Astrocyte (in vitro differentiated cells and primary cell): Measurements from ENCODE around the gene TMEM176B. TPM values are rescaled to one million over a fixed set of nuclear protein-coding genes. Genes with fewer than 3 reads are reported as not detected.
A peak's percentile ranks its signal among the peaks of the same experiment; 100 is the strongest.

Experiments used
- DNase-seq: peaks from one replicate; pipeline ENCODE4 v3.0.0-alpha.2; 2010; ENCODE audit warnings: low read depth
- FAIRE-seq: peaks from 2 replicates; lab custom pipeline; 2011; peaks lifted over from hg19 to GRCh38; lab: Jason Lieb, UNC
- H2AFZ ChIP-seq: 2 replicates; pipeline ENCODE4 v1.6.0; 2012; ENCODE audit warnings: low read depth, low read length, inconsistent platforms
- H3K27ac ChIP-seq: 2 replicates; pipeline ENCODE4 v1.5.1; 2011; ENCODE audit warnings: low read depth, low read length, inconsistent platforms
- H3K27me3 ChIP-seq: 2 replicates; pipeline ENCODE4 v1.6.0; 2011; ENCODE audit warnings: low read length, inconsistent platforms; ENCODE audit not compliant: insufficient read depth
- H3K36me3 ChIP-seq: 2 replicates; pipeline ENCODE4 v1.5.1; 2011; ENCODE audit warnings: low read length, inconsistent platforms; ENCODE audit not compliant: insufficient read depth
- H3K4me1 ChIP-seq: 2 replicates; pipeline ENCODE4 v1.5.1; 2011; ENCODE audit warnings: low read length, inconsistent platforms; ENCODE audit not compliant: insufficient read depth
- H3K4me2 ChIP-seq: 2 replicates; pipeline ENCODE4 v1.6.0; 2012; ENCODE audit warnings: low read length, inconsistent platforms
- H3K4me3 ChIP-seq: 2 replicates; pipeline ENCODE4 v1.5.1; 2011; ENCODE audit warnings: low read depth, mild to moderate bottlenecking, low read length, inconsistent platforms; ENCODE audit not compliant: insufficient read depth
- H3K79me2 ChIP-seq: 2 replicates; pipeline ENCODE4 v1.6.0; 2012; ENCODE audit warnings: mild to moderate bottlenecking, low read length, inconsistent platforms; ENCODE audit not compliant: insufficient read depth
- H3K9ac ChIP-seq: 2 replicates; pipeline ENCODE4 v1.6.0; 2012; ENCODE audit warnings: mild to moderate bottlenecking, low read length, inconsistent platforms
- H3K9me3 ChIP-seq: 2 replicates; pipeline ENCODE4 v1.5.1; 2012; ENCODE audit warnings: low read depth, mild to moderate bottlenecking, low read length, inconsistent platforms; ENCODE audit not compliant: insufficient read depth
- H4K20me1 ChIP-seq: 2 replicates; pipeline ENCODE4 v1.6.0; 2012; ENCODE audit warnings: low read length, inconsistent platforms; ENCODE audit not compliant: insufficient read depth
- H3K27ac Mint-ChIP-seq: one replicate; pipeline ENCODE4 v1.8.0; 2021; ENCODE audit warnings: mild to moderate bottlenecking, mixed read lengths; ENCODE audit not compliant: unreplicated experiment
- H3K27me3 Mint-ChIP-seq: one replicate; pipeline ENCODE4 v1.8.0; 2021; ENCODE audit warnings: low read depth, mixed read lengths; ENCODE audit not compliant: unreplicated experiment
- H3K36me3 Mint-ChIP-seq: one replicate; pipeline ENCODE4 v1.8.0; 2021; ENCODE audit warnings: low read depth, mixed read lengths; ENCODE audit not compliant: unreplicated experiment
- H3K4me1 Mint-ChIP-seq: one replicate; pipeline ENCODE4 v1.8.0; 2021; ENCODE audit warnings: low read depth, mixed read lengths; ENCODE audit not compliant: unreplicated experiment
- H3K4me3 Mint-ChIP-seq: one replicate; pipeline ENCODE4 v1.8.0; 2021; ENCODE audit warnings: mild to moderate bottlenecking, moderate library complexity, mixed read lengths; ENCODE audit not compliant: unreplicated experiment
- H3K9me3 Mint-ChIP-seq: one replicate; pipeline ENCODE4 v1.8.0; 2021; ENCODE audit warnings: mild to moderate bottlenecking, mixed read lengths; ENCODE audit not compliant: unreplicated experiment
- CTCF ChIP-seq: IDR thresholded peaks from 2 replicates; pipeline ENCODE4 v1.5.1; 2011; ENCODE audit warnings: low read depth, mild to moderate bottlenecking, inconsistent platforms, low read length, moderate library complexity; ENCODE audit not compliant: insufficient read depth
- EZH2 ChIP-seq: IDR thresholded peaks from 2 replicates; pipeline ENCODE4 v1.6.1; 2012; ENCODE audit warnings: mild to moderate bottlenecking, low read length, inconsistent platforms; ENCODE audit not compliant: insufficient read depth
- total RNA-seq: library from RNA; stranded (reverse); gene quantifications from 2 replicates; pipeline ENCODE4 v1.2.1, GENCODE V29; 2021

Gene TMEM176B
- total RNA-seq, 1 donor from 2014 or later, result 0.32 TPM

- DNase-seq (no peak), FAIRE-seq (no peak)
- Mint-ChIP-seq H3K9me3 (peaks cover 3% of the 10 kb centered on the region), H3K27ac (no peak overlapping the region), H3K36me3 (no peaks in the 10 kb centered on the region), H3K4me3 (no peak overlapping the region), H3K27me3 (peaks cover 4% of the 10 kb centered on the region), H3K4me1 (no peaks in the 10 kb centered on the region)
- H3K79me2 ChIP-seq, result no peaks in the 10 kb centered on the region
- no peak overlapping the region for H3K27ac ChIP-seq
- TF ChIP-seq EZH2, result no peak
- TF ChIP-seq CTCF, result no peak
- H3K4me1 ChIP-seq, result no peaks in the 10 kb centered on the region
- no peaks in the 10 kb centered on the region for H3K36me3 ChIP-seq
- no peak overlapping the region for H3K9ac ChIP-seq
- H3K4me2 ChIP-seq, result no peak overlapping the region
- peaks cover 4% of the 10 kb centered on the region for H3K9me3 ChIP-seq
- H2AFZ ChIP-seq, result no peak overlapping the region
- H3K4me3 ChIP-seq, result no peak overlapping the region
- H4K20me1 ChIP-seq, result no peaks in the 10 kb centered on the region
- H3K27me3 ChIP-seq, result no peaks in the 10 kb centered on the region
Measured at GRCh38 chr7:150835019-150835418, 34.9 kb upstream of the TMEM176B start.

GRCh38 chr7:150831851-150832250, 31.7 kb upstream of the TMEM176B start:
- H3K4me3 Mint-ChIP-seq, result no peak overlapping the region
- FAIRE-seq, result peak; percentile 13
- no peak overlapping the region for H3K27ac Mint-ChIP-seq

More at GRCh38 chr7:150831851-150832250, 31.7 kb upstream of the TMEM176B start:
- Histone ChIP-seq H3K9me3 (peaks cover 4% of the 10 kb centered on the region), H4K20me1 (no peaks in the 10 kb centered on the region), H3K4me1 (no peaks in the 10 kb centered on the region), H3K79me2 (no peaks in the 10 kb centered on the region), H3K4me3 (no peak overlapping the region), H3K9ac (no peak overlapping the region), H2AFZ (no peak overlapping the region), H3K27ac (no peak overlapping the region), H3K36me3 (no peaks in the 10 kb centered on the region), H3K27me3 (no peaks in the 10 kb centered on the region), H3K4me2 (no peak overlapping the region)
- Mint-ChIP-seq H3K4me1 (no peaks in the 10 kb centered on the region), H3K36me3 (no peaks in the 10 kb centered on the region), H3K27me3 (no peaks in the 10 kb centered on the region), H3K9me3 (peaks cover 5% of the 10 kb centered on the region)
- DNase-seq, result no peak
- TF ChIP-seq CTCF, result no peak
- TF ChIP-seq EZH2, result no peak
